Caco-2 (cell line): ENCODE data around the gene ANKRD63. TPM values are rescaled to one million over a fixed set of nuclear protein-coding genes. Genes with fewer than 3 reads are reported as not detected.

Experiments used
- BruUV-seq: library from RNA; stranded (reverse); fragments of 400-500 nt; replicated peaks from 2 replicates; lab custom pipeline; 2021; lab: Mats Ljungman, UMichigan
- CTCF ChIA-PET: fragments of 300-600 bp; sonication (Branson Sonifier 250); formaldehyde crosslinking; loops from one replicate; lab custom pipeline; 2022; ENCODE audit warnings: antibody characterized with exemption; lab: Charles Lee
- POLR2A ChIA-PET: fragments of 300-600 bp; sonication (Branson Sonifier 250); formaldehyde crosslinking; loops from one replicate; lab custom pipeline; 2022; ENCODE audit warnings: antibody characterized with exemption; lab: Charles Lee
- DNase-seq, 2 experiments: peaks; one replicate each; pipeline versions ENCODE4 v3.0.0 to v3.0.0-alpha.2; 2020 to 2022
- H3K27me3 ChIP-seq: replicated peaks from 2 replicates; pipeline ENCODE4 v1.6.0; 2011; ENCODE audit warnings: low read length; ENCODE audit not compliant: control insufficient read depth, insufficient read depth
- H3K36me3 ChIP-seq: 2 replicates; pipeline ENCODE4 v1.5.1; 2011; ENCODE audit warnings: low read length; ENCODE audit not compliant: control insufficient read depth, insufficient read depth
- H3K4me1 ChIP-seq: fragments of 250-450 bp; sonication (Bioruptor Pico); 2 replicates; pipeline ENCODE4 v1.5.1; 2020; ENCODE audit warnings: mild to moderate bottlenecking
- H3K4me3 ChIP-seq: 2 replicates; pipeline ENCODE4 v1.5.1; 2011; ENCODE audit warnings: low read depth, mild to moderate bottlenecking, control low read depth, low read length
- H3K9me3 ChIP-seq: fragments of 250-450 bp; sonication (Bioruptor Pico); 2 replicates; pipeline ENCODE4 v1.5.1; 2020; ENCODE audit warnings: mild to moderate bottlenecking, moderate library complexity
- H3K27ac Mint-ChIP-seq: one replicate; pipeline ENCODE4 v1.8.0; 2022; ENCODE audit warnings: mixed read lengths; ENCODE audit not compliant: unreplicated experiment
- H3K27me3 Mint-ChIP-seq: one replicate; pipeline ENCODE4 v1.8.0; 2022; ENCODE audit warnings: mixed read lengths; ENCODE audit not compliant: insufficient read depth, unreplicated experiment
- H3K36me3 Mint-ChIP-seq: one replicate; pipeline ENCODE4 v1.8.0; 2022; ENCODE audit warnings: mild to moderate bottlenecking, mixed read lengths; ENCODE audit not compliant: insufficient read depth, unreplicated experiment
- H3K4me1 Mint-ChIP-seq: one replicate; pipeline ENCODE4 v1.8.0; 2022; ENCODE audit warnings: low read depth, mixed read lengths; ENCODE audit not compliant: unreplicated experiment
- H3K4me3 Mint-ChIP-seq: one replicate; pipeline ENCODE4 v1.8.0; 2022; ENCODE audit warnings: mild to moderate bottlenecking, moderate library complexity, mixed read lengths; ENCODE audit not compliant: unreplicated experiment
- H3K9me3 Mint-ChIP-seq: one replicate; pipeline ENCODE4 v1.8.0; 2022; ENCODE audit warnings: mixed read lengths; ENCODE audit not compliant: unreplicated experiment
- intact Hi-C: fragments of 100-400 bp; cut with micrococcal nuclease; formaldehyde crosslinking; loops from one replicate; pipeline ENCODE4 v1.10.0; 2022; ENCODE audit not compliant: unreplicated experiment
- total RNA-seq: library from RNA; stranded (reverse); gene quantifications from 2 replicates; pipeline ENCODE4 v1.2.3, GENCODE V29; 2022
- TF ChIP-seq, protein P1 (sequence below), 2 experiments: fragments of 200-600 bp in 1 of 2; IDR thresholded peaks; 1 replicate in 1 of 2; 2 replicates in 1 of 2; pipeline versions ENCODE4 v1.5.1 to v1.8.0; 2011 to 2022; ENCODE audit warnings: antibody characterized with exemption in 1 of 2, control low read depth in 1 of 2, inconsistent platforms in 1 of 2, low read depth in 1 of 2, low read length in 1 of 2, mild to moderate bottlenecking in 1 of 2, moderate library complexity in 1 of 2; ENCODE audit not compliant: insufficient read depth in 1 of 2, severe bottlenecking in 1 of 2, unreplicated experiment in 1 of 2

Gene ANKRD63
- total RNA-seq, 1 experiment from 2014 or later: 0.79 TPM

DNA sequence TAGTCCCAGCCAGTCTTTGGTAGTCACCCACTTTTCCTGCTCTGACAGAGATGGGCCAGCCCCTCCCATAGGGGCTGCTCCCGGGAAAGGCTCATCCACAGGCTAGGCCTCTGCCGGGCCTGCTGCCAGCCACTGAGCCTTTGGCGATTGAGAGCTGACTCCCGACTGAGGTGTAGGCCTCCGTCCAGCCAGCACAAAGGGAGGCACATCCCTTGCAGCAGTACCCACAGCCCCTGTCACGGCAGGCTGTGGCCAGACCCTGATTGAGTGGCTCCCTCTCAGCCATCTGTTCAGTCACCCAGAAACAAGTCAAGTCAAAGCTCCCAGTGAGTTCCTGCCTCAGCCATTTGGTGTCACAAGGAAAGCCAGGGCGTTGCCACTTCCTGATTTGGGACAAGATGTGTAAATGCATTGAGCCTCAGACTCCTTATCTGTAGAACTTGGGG, 50.2 kb downstream of the ANKRD63 start:
- BruUV-seq: no TSS peak
- Mint-ChIP-seq H3K27ac (no peak overlapping the region), H3K4me1 (no peaks in the 10 kb centered on the region), H3K27me3 (no peaks in the 10 kb centered on the region), H3K9me3 (no peaks in the 10 kb centered on the region), H3K36me3 (peaks cover 13% of the 10 kb centered on the region), H3K4me3 (no peak overlapping the region)
- ChIA-PET CTCF (interaction anchor here (0.6 kb wide), 1 partner anchor 687 kb away, joined by 3 read pairs; no protein-coding TSS in a partner anchor), POLR2A (no interaction called here)
- peaks cover 2% of the 10 kb centered on the region; the same call in 1 of the 2 replicates for H3K36me3 ChIP-seq
- TF ChIP-seq, protein P1, sequence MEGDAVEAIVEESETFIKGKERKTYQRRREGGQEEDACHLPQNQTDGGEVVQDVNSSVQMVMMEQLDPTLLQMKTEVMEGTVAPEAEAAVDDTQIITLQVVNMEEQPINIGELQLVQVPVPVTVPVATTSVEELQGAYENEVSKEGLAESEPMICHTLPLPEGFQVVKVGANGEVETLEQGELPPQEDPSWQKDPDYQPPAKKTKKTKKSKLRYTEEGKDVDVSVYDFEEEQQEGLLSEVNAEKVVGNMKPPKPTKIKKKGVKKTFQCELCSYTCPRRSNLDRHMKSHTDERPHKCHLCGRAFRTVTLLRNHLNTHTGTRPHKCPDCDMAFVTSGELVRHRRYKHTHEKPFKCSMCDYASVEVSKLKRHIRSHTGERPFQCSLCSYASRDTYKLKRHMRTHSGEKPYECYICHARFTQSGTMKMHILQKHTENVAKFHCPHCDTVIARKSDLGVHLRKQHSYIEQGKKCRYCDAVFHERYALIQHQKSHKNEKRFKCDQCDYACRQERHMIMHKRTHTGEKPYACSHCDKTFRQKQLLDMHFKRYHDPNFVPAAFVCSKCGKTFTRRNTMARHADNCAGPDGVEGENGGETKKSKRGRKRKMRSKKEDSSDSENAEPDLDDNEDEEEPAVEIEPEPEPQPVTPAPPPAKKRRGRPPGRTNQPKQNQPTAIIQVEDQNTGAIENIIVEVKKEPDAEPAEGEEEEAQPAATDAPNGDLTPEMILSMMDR (IDR thresholded peaks at IDR 0.05; ENCODE audit: insufficient read depth in 1 of 2, low read depth in 1 of 2, low read length in 1 of 2, severe bottlenecking in 1 of 2, unreplicated experiment in 1 of 2): no peak
- H3K4me3 ChIP-seq: no peak overlapping the region
- intact Hi-C loops: no loop called here
- H3K27me3 ChIP-seq: no peaks in the 10 kb centered on the region
- no peaks in the 10 kb centered on the region for H3K9me3 ChIP-seq
- H3K4me1 ChIP-seq: peaks cover 6% of the 10 kb centered on the region; the same call in 1 of the 2 replicates
- DNase-seq: no peak

Other genes with a start within 250 kb of the ANKRD63 start
- 220 and 223 TPM in 2 replicates for gene SRP14, start 243.9 kb downstream of the ANKRD63 start, total RNA-seq
- 78.2 and 81.5 TPM in 2 replicates for gene BMF, start 174.2 kb downstream of the ANKRD63 start, total RNA-seq
- 62.7 and 73.5 TPM in 2 replicates for gene BUB1B, start 122.0 kb downstream of the ANKRD63 start, total RNA-seq
- 19.9 and 20.7 TPM in 2 replicates for gene PAK6, start 44.0 kb downstream of the ANKRD63 start, total RNA-seq
- gene PLCB2, start 24.9 kb upstream of the ANKRD63 start, total RNA-seq: 4.0 and 4.7 TPM in 2 replicates
- gene INAFM2, start 40.6 kb upstream of the ANKRD63 start, total RNA-seq: 13.4 and 15.4 TPM in 2 replicates
- gene CCDC9B, start 57.9 kb upstream of the ANKRD63 start, total RNA-seq: 0.86 and 0.95 TPM in 2 replicates
- gene PHGR1, start 68.0 kb upstream of the ANKRD63 start, total RNA-seq: 67.9 and 103 TPM in 2 replicates
- 4.6 and 6.3 TPM in 2 replicates for gene DISP2, start 75.2 kb upstream of the ANKRD63 start, total RNA-seq
- 67.5 and 74.7 TPM in 2 replicates for gene KNSTRN, start 99.7 kb upstream of the ANKRD63 start, total RNA-seq
- 74.5 and 76.6 TPM in 2 replicates for gene IVD, start 122.7 kb upstream of the ANKRD63 start, total RNA-seq
- gene BAHD1, start 157.9 kb upstream of the ANKRD63 start, total RNA-seq: 25.9 and 28.1 TPM in 2 replicates
- 17.0 and 19.6 TPM in 2 replicates for gene CHST14, start 187.9 kb upstream of the ANKRD63 start, total RNA-seq